HG02588 (cell line): ENCODE measurements around the gene DNAH14.
"Not testable (repeated sequence)": the region's sequence is repeated elsewhere in the genome, so short reads cannot be mapped to it uniquely, and the experiment has no call there.

Experiments used
- ATAC-seq: cut with Tn5 transposase; IDR thresholded peaks from one replicate; pipeline ENCODE4 v1.9.1; 2021; ENCODE audit warnings: mild to moderate bottlenecking, moderate library complexity; ENCODE audit not compliant: unreplicated experiment

Gene DNAH14

GRCh38 chr1:225143001-225143400 is 213.5 kb downstream of the DNAH14 start:
- no peak for ATAC-seq

- no peak for ATAC-seq
Observed at GRCh38 chr1:225146478-225146877, 217.0 kb downstream of the DNAH14 start.

- ATAC-seq: not testable (repeated sequence)
Observed at GRCh38 chr1:225147791-225148190, 218.3 kb downstream of the DNAH14 start.

- ATAC-seq: no peak
Observed at GRCh38 chr1:225152061-225152460, 222.6 kb downstream of the DNAH14 start.

GRCh38 chr1:225155555-225155954 is 226.1 kb downstream of the DNAH14 start:
- ATAC-seq: no peak

GRCh38 chr1:225156254-225156653 is 226.8 kb downstream of the DNAH14 start:
- ATAC-seq: no peak

- no peak for ATAC-seq
Observed at GRCh38 chr1:225158291-225158690, 228.8 kb downstream of the DNAH14 start.

GRCh38 chr1:225159793-225160192 is 230.3 kb downstream of the DNAH14 start:
- ATAC-seq: no peak

- not testable (repeated sequence) for ATAC-seq
Observed at GRCh38 chr1:225177409-225177808, 247.9 kb downstream of the DNAH14 start.

GRCh38 chr1:225179686-225180085 is 250.2 kb downstream of the DNAH14 start:
- no peak for ATAC-seq

GRCh38 chr1:225182716-225183115 is 253.2 kb downstream of the DNAH14 start:
- no peak for ATAC-seq

- ATAC-seq: no peak
Observed at GRCh38 chr1:225191199-225191753, 261.8 kb downstream of the DNAH14 start.

- ATAC-seq: no peak
Observed at GRCh38 chr1:225201447-225201846, 272.0 kb downstream of the DNAH14 start.

- no peak for ATAC-seq
Observed at GRCh38 chr1:225207791-225208190, 278.3 kb downstream of the DNAH14 start.

- ATAC-seq: no peak
Observed at GRCh38 chr1:225209153-225209552, 279.7 kb downstream of the DNAH14 start.

- ATAC-seq: not testable (repeated sequence)
Observed at GRCh38 chr1:225210180-225210579, 280.7 kb downstream of the DNAH14 start.

GRCh38 chr1:225211694-225212442 is 282.4 kb downstream of the DNAH14 start:
- not testable (repeated sequence) for ATAC-seq

GRCh38 chr1:225224287-225224686 is 294.8 kb downstream of the DNAH14 start:
- no peak for ATAC-seq

GRCh38 chr1:225225681-225226080 is 296.2 kb downstream of the DNAH14 start:
- ATAC-seq: no peak

GRCh38 chr1:225228871-225229303 is 299.4 kb downstream of the DNAH14 start:
- ATAC-seq: no peak

GRCh38 chr1:225229429-225229828 is 300.0 kb downstream of the DNAH14 start:
- not testable (repeated sequence) for ATAC-seq

GRCh38 chr1:225230483-225230882 is 301.0 kb downstream of the DNAH14 start:
- no peak for ATAC-seq
